Mammary epithelial cell (primary cell): ENCODE data around the gene SLC35D3.

ENCODE experiments used
- CTCF ChIP-seq, 2 donors: IDR thresholded peaks in 1 of 2; conservative IDR thresholded peaks in 1 of 2; 2 replicates each; pipeline ENCODE4 v1.5.1; 2011 to 2012; ENCODE audit warnings: inconsistent platforms in 2 of 2, low read length in 2 of 2, mild to moderate bottlenecking in 2 of 2, control low read depth in 1 of 2, low read depth in 1 of 2; ENCODE audit not compliant: insufficient read depth in 1 of 2; ENCODE audit errors: extremely low read depth in 1 of 2
- EZH2 ChIP-seq: IDR thresholded peaks from 2 replicates; pipeline ENCODE4 v1.6.1; 2012; ENCODE audit warnings: low read length, inconsistent platforms, borderline replicate concordance

GRCh38 chr6:136873748-136874147 lies 48.4 kb upstream of the SLC35D3 start:
- TF ChIP-seq CTCF (conservative IDR thresholded peaks at IDR 0.05 in 1 of 2, IDR thresholded peaks at IDR 0.05 in 1 of 2; ENCODE audit: extremely low read depth in 1 of 2, insufficient read depth in 1 of 2, low read depth in 1 of 2, low read length in 2 of 2) (no peak), EZH2 (no peak)
